HG03196 (cell line): ENCODE results near the gene DNAJA2.
"Not testable (repeated sequence)": the region's sequence is repeated elsewhere in the genome, so short reads cannot be mapped to it uniquely, and the experiment has no call there.

Experiments used
- ATAC-seq: cut with Tn5 transposase; IDR thresholded peaks from one replicate; pipeline ENCODE4 v1.9.1; 2021; ENCODE audit not compliant: unreplicated experiment

The DNAJA2 gene

DNA sequence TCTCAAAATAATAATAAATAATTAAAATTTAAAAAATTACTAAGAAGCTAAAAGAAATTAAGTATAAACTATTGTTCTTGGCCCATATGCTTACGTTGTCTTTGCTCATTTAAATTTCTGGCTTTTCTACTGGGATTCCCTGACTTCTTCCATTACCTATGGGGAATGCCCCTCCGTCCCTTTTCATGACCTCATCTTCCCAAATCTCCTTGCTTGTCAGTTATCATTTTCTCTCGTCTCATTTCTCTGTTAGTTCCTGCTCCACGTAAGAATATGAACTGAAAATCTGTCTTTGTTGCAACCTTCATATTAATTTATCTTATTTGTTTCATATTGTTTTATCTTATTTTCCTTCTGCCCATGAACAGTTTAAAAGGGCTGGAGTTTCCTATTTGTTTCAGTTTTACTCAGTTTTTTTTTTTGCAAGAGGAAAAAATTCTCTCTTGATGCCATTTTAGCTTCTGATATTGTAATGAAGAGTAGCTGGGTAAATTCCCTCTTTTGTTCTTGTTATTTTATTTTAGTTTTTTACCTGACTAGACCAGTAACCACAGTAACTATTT is 2.5 kb upstream of the DNAJA2 start:
- no peak for ATAC-seq

GRCh38 chr16:46975165-46975564 is 1.7 kb upstream of the DNAJA2 start:
- no peak for ATAC-seq

- no peak for ATAC-seq
Measured at GRCh38 chr16:46974352-46974751, 878 bp upstream of the DNAJA2 start.

DNA sequence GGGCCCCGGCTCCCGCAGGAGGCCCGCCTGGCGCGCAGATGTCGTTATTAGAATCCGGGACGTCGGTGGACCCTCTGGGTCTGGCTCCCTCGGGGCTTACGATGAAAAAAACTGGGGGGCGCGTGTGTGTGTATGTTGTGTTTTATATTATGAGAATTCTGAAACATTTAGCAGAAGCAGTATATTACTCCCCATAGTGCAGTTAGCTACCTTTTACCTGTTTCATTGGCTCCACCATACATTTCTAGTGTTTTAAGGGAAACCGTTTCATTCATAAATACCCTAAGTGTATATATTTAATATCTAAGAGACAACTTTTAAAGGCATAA is 486 bp upstream of the DNAJA2 start:
- ATAC-seq = no peak

DNA sequence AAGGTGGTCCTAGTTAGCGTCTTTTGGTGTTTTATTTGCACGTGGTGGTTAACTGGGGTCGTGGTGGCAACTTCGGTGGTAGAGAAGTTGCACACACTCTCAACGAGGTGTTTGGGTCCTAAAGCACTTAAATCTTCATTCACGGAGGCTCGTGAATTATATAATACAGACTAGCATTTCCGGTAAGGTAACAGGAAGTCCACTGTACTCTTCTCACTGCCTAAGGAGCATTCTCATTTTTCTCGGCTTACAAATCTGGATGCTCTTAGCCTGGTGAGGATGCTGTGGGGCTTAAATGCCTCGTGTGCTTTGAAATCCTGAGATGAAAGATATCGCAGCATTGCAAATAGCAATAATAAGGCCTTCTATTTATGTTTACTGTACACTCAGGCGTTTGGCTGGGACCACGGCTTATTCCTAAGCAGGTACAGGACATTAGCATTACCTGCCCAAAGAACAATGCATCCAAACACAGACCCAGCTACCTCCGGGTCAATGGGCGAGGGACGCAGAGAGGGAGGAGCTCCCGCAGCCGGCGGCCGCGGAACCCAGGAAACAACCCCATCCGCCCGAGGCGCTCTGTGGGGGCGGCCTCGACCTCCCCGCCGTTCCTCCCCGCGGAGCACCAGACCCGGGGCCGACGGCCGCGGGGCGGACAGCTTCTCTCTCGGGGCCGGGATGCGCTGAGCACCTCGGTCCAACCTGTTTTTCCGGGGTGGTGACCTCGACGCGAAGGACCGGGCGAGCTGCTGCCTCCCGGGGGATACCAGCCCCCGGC is 856 bp downstream of the DNAJA2 start:
- ATAC-seq = peak; percentile 52

GRCh38 chr16:46971271-46971670 is 2.2 kb downstream of the DNAJA2 start:
- ATAC-seq = no peak

- ATAC-seq = no peak
Measured at GRCh38 chr16:46970089-46970488, 3.4 kb downstream of the DNAJA2 start.

DNA sequence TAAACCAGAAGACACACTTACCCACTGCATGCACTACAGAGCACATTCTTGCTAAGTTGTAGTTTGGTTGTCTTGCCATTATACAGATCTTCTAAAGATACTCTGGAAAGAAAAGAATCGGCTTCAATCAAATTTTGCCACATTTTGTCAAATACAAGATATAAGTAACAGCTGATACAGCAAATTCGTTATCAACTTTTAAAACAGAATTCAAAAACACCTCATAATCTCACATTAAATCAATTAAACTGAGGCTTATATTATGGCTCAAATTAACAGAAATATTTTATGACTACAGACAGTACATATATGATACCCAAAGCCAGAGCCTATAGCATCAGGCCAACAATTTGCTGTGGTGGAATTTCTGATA is 5.4 kb downstream of the DNAJA2 start:
- ATAC-seq = no peak

DNA sequence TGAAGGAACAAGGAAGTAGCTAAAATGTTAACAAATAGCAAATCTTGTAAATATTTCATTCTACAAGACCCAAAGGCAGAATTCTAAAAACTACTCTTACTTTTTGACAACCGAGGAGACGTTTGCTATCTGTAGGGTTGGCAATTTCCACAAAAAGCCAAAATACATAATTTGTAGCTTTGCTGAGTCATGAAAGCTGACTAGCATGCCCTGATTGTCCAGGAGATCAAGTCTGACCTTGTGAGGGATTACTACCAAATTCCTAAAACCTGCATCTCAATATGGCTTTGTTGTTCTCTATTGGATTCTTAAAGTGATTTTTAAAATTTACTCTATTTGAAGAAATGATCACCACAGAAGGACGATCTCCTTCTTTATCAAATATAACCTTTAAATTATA is 10.8 kb downstream of the DNAJA2 start:
- ATAC-seq = no peak

- ATAC-seq = no peak
Measured at GRCh38 chr16:46961373-46962353, 11.8 kb downstream of the DNAJA2 start.

DNA sequence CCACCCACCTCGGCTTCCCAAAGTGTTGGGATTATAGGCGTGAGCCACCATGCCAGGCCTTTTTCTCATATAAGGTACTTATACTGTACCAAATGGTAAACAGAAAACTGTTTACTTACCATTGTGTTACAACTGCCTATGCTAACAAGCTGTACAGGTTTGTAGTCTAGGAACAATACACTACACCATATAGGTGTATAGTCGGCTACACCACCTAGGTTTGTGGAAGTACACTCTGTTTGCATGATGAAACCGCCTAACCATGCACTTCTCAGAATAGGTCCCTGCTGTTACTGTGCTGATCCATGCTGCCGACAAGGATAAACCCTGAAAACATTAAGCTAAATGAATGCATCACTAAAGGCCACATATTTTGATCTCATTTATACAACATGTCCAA is 18.9 kb downstream of the DNAJA2 start:
- no peak for ATAC-seq

DNA sequence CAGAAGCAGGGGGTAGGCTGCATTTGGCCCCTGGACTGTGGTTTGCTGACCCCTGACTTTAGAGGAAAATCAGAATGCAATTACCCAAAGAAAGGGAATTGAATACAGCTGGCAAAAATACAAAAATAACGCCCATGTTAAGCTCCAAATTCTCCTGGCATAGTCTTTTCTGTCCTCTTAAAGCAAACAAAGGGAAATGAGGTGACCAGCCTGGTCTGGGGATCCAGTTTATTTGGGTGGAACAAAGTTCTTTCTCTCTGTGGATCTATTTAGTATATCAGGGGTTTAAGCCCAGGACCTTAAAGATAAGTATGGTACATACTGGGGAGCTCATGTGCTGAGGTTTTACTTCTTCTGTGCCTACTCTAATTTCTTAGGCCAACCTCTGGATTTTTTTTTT is 23.5 kb downstream of the DNAJA2 start:
- no peak for ATAC-seq

DNA sequence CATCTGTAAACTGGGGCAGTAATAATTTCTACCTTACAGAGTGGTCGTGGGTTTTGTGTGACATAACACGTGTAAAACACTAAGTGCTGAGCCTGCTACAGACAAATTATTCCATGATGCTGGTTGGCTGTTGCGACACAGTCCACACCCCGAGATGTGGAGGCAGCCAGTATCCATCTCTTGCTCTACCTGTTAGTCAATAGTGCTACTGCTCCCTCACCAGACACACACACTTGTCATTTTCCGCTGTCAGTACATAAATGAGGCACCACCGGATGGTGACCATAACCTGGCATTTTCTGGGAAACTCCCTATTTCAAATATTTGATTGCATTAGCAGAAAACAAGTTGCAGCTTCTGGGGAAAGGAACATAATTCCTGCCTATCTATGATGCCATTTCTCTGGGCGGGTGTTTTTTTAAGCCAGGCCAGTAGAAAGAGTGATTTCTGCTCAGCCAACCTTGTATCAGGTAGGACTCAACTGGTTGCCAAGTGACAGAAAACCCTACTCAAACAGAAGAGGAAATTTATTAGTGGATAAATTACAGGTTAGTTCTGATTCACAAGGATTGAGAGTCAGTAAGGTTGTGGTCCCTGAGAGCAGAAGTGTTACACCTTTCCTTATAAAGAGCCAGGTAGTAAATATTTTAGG is 24.1 kb downstream of the DNAJA2 start:
- ATAC-seq = no peak

GRCh38 chr16:46948548-46949166 is 24.8 kb downstream of the DNAJA2 start:
- ATAC-seq = no peak

- peak; percentile 46 for ATAC-seq
Measured at GRCh38 chr16:46947900-46948547, 25.4 kb downstream of the DNAJA2 start.

DNA sequence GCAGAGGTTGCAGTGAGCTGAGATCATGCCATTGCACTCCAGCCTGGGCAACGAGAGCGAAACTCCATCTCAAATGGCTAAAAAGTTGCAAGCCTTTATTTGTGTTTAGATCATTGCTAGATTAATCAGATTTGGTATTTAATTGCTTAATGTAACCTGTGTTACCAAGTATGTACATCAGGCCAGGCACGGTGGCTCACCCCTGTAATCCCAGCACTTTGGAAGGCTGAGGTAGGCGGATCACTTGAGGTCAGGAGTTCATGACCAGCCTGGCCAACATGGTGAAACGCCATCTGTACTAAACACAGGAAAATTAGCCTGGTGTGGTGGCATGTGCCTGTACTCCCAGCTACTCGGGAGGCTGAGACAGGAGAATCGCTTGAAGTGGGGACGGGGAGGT is 28.8 kb downstream of the DNAJA2 start:
- not testable (repeated sequence) for ATAC-seq

GRCh38 chr16:46937536-46937935 is 35.9 kb downstream of the DNAJA2 start:
- no peak for ATAC-seq

DNA sequence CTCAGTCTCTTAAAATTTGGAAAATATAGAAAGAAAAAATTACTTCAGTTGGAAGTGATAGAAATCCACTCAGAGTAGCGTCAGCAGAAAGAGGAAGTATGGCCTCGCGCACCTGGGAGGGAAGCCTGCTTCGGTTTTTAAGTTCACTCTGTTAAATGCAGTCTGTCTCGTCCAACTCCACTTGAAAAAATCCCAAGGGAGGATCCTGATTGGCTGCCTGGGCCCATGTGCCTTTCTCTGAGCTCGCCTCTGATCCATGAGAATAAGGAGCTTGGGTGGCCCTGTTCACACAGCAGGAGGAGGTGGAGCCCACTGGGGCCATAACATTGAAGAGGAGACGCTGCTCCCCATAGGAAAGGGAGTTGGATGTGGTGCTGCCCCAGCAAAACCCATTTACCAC is 40.7 kb downstream of the DNAJA2 start:
- ATAC-seq = no peak

DNA sequence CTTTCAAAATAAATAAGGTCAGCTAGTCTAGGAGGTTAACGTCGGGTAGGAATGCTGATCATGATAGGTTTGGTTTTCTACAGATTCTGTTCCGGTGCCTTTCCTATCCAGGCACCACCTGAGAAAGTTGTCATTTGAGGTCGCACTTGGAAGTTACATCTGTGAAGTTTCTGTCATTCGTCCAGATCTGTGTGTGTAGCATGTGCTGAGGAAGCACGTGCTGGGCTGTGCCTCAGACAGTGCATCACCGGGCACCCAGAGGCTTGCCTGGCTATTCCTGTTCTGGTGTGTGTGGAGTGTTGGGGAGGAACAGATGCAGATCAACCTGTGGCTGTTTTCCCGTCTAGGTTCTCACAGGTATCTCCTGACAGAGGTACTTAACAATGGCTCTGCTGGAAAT is 42.6 kb downstream of the DNAJA2 start:
- ATAC-seq = no peak
